RPMI8226 (cell line): ENCODE data around the gene TSPAN1.

Experiments used
- DNase-seq: peaks from one replicate; pipeline ENCODE4 v3.0.0-alpha.2; 2015

TSPAN1 gene, protein sequence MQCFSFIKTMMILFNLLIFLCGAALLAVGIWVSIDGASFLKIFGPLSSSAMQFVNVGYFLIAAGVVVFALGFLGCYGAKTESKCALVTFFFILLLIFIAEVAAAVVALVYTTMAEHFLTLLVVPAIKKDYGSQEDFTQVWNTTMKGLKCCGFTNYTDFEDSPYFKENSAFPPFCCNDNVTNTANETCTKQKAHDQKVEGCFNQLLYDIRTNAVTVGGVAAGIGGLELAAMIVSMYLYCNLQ

DNA sequence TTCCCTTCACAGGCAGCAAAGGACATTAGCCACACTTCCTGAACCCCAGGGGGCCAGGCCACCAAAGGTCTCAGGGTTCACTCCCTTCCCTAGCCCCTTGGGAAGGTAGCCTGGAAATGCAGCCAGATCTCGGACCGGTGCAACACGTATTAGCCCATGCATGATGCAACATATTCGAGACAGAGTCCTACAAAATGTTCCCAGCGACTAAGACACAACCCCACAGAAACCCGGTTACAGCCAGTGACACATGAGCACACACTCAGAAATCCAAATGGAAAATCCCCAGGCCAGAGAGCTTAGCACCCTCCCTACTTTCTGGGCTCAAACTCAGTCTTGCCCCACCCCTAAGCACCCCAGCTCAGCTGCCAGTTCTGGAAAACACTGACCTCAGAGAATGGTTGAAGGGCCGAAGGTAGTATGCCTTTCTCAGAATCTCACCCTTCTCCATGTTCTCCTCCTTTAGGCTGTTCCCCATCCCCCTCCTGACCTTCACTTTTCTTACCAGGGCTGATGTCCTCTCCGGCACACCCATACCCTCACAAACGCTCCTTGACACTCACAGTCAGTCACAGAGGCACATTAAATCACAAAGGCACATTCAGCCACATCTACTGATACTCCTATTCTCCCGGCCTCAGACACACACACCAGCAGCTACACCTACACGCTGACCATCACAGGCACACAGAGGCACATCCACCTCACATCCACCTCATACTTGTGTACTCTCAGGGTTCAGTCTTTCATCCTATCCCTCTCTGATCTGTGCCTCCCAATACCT lies at the start of gene TSPAN1:
Gene TSPAN1, plus strand, starts transcription at position 640 of the 784 bp plus-strand sequence. CDS start 6,021 bp downstream, outside the sequence.
- no peak for DNase-seq

DNA sequence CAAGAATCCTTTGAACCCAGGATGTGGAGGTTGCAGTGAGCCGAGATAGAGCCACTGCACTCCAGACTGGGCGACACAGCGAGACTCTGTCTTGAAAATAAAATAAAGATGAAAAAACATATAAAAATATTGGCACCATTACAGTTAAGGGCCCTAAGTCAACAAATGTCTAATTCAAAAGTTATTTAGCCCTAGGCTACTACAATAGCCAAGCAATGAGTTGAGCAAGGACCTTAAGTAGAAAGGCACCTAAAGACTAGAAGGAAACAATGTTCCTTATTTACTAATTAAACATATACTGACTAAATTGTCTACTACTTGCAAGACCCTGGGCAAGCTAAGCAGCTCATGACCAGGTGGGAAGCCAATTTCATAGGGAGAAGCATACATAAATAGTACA lies 46.5 kb upstream of the TSPAN1 start:
- no peak for DNase-seq

DNA sequence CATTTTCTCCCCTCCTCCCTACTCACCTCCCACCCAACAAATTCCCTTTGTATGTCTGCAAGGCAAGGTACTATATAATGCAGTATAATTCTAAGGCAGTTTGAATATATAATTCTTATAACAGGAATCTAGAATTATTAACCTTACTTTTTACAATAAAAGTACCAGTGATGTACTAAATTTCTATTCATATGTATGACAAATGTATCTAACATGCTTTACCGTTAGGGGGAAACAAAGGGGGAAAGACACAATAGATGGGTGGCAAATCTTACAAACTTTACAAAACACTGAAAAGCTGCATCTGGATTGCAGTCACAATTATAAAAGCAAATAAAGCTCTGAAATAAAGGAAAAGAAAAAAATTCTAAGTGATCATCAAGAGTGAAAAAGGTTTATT lies 44.8 kb upstream of the TSPAN1 start:
- DNase-seq, result peak; percentile 37

DNA sequence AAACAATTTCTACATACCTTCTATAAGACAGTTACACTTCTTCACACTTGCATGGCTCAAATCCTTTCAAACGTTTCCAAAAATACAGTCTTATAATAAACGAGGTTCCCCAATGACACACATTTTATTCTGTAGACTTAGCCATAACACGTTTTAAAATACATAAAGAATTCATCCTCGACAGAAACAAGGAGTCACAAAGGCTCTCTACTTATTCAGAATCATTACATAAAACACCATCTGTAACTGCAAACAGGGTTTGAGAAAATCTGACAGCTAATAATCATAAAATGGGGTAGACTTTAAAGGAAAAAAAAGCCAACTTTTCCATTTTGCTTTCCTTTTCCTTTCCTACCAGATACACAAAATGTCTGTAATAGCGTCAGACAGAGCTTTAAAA lies 44.3 kb upstream of the TSPAN1 start:
- DNase-seq, result no peak

DNA sequence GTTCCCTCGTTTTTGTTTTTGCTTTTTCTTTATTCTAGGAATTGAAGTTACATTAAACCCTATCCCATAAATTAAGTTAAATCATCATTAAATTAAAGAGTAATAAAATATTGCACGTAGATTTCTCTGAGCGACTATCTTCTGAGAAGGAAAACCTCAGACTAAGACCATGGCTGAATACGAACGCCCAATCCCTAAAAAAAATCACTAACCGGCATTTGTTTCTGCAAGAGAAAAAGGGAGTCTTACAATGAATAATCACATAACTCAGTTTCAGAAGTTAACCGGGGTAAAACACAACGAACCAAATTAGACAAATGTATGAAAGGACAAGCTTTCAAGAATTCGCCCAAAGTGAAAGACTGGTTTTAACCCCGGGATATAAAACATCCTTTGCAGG lies 43.8 kb upstream of the TSPAN1 start:
- no peak for DNase-seq

DNA sequence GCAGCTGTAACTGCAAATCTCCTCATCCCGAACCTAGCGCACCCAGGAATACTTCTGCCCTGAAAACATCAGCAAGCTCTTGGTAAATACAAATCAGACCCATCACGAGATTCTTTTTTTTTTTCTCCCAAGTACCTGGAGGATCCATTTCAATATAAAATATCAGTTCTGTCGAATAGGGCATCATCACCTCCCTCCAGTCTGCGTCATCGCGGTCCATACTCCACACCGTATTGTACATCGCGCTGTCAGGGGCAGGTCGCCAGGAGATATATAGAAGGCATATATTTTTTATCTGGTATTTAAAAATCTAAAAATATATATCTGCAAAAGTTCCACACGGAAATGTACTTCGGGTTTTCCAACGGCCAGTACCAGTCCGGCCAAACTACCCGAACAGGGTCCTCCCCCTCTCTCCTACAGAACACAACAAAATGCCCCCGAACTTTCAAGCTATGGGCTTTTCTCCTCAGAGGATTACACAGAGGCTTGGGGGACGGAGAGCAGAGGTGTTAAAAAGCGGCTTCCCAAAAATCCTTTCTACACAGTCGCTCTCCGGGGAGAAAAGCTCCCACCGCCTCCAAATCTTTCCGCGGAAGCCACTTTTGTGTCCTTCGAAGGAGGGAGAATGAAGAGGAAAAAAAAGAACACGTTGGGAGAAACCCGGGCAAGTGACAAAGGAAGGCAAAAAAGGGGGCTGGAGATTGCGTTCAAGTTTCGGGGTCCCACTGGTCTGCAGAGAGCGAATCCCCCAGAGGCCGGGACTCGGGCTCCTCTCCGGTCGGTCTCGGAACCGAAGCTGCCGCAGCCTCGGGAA lies 43.0 kb upstream of the TSPAN1 start:
- DNase-seq, result peak; percentile 74

DNA sequence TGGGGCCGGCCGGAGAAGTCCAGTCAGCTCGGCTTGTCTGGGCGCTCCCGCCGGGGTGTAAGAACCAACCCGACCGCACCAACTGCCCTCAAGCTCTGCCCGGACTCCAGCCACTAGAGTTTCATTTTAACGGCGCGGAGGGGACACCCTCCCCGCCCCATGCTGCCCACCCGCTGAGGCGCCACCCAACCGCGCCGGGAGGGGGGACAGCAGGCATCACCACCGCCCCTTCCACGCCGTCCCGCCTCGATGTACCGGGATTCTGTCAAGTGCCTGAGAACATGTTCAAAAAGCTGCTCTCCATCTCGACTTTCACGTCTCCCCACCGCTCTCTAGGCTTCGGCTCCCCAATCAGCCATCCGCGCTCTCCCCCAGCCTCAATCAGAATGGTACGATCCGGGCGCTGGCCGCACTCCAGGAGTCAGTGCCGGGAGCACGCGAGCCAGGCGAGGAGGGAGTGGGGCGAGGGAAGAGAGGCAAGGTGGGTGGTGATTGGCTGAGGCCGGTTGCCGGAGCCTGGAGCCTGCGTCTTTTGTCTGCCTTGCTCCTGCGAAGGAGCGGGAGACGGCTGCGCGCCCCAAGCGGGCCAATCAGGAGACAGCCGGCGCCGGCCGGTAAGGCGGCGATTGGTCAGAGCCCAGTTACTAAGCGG lies 42.2 kb upstream of the TSPAN1 start, which contains the start of gene PIK3R3:
Gene PIK3R3, minus strand, starts transcription at position 101 of the 652 bp plus-strand sequence. CDS start 677 bp downstream, outside the sequence.
- DNase-seq, result peak; percentile 100

DNA sequence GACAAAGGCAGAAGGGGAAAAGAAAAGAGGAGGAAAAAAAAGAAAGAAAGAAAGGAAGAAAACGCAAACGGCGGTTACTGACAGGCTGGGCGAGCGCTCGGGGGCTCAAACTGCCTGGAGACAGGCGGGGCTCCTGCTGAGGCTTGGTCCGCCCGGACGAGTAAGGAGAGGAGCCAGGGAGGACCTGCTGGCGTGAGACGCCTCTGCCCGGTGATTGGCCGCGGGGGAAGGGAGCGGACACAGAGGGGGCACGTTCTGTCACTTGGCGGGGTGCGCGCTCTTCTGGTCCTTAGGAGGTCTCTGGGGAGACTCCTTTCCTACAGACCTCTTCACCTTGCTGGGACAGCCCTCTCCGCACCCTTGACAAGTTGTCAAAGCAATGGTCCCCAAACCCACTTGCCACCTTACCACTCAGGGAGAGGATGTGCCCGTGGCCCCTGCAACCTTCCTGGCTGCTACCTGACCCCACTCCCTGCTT lies 41.7 kb upstream of the TSPAN1 start:
- DNase-seq, result no peak

DNA sequence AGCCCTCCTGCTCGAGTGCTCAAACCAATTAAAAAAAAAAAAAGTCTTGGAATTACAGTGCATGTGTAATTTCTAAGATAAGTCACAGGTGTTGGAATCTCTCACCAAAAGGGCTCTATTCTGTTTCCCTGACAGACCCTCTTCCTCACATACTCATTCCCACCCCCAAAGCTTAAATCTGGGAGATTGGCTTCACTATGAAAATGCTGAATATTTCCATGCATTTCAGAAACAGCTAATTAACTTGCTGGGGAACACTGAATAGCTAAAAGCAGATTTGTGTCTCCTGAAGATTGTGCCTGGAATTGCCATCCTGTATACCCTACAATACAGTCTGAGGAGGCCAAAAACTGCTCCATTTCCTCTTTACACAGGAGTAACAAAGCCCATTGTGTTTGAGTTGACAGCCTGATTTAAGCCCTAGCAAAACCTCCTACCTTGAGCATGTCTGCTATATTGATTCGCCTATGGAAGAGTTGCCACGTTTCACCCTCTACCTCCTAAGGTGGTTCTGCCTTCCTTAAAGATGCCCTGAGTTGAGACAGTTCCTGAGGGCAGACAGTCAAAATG lies 41.0 kb upstream of the TSPAN1 start:
- DNase-seq, result no peak

DNA sequence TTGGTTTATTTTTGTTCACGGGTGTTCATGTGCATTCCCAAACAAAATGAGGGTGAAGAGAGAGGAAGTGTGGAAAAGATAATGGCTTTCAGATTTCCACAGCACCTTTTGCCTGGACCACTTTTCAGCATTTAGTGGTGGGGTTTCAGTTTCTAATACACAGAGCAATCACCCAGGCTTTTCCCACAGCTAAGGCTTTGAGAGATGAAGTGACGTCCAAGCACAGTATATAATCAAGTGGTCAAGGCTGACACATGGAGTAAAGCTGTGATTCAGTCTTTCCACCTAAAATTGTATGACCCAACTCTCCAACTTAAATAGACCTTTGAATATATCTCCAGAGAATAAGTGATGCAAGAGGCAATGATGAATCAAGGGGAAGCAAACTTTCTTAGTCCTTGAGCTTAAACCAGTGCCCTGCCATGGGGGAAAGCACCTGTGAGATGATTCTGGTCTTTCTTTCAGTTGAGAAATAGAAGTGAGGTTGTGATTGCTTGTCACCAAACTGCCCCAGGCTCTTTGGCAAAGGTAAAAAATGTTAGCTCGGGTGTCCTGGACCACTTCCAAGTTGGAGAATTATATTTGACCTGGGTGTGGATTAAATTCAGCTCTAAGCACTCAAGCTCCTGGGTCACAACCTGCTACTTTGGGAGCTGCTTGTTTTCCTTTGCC lies 40.1 kb upstream of the TSPAN1 start:
- DNase-seq, result peak; percentile 90

DNA sequence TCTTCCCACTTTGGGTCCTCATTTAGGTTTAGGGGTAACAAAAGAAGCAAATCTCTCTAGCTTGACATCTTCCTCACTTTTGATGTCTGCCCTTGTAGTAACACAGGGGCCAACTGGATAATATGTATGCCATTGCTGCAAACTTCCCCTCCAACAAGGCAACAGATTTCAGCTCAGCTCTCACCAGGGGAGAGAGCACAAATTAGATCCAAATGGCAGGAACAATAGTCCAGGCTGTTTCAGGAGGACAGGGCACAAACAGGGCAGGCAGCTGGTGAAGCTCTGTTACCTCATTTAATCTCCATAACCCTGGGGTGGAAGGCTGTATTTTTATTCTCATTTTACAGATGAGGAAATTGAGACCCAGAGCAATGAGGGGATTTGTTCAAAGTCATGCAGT lies 38.2 kb upstream of the TSPAN1 start:
- no peak for DNase-seq

DNA sequence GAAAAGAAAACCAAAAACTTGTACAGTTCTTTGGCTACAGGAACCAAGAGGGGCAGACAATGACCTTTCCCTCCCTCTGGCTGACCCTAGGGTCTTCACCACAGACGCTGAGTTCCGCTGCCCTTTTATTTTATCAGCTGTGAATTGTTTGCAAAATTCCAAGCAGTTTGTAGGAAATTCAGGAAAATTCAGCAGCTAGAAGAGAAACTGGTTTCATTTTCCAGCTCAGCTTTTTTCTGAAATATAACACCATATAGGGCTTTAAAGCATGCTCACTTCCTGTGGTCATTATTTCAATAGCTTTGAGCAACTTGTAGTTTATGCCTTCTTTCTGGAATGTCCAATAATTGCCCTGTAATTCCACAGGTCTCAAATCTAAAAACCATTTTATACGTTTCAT lies 37.0 kb upstream of the TSPAN1 start:
- DNase-seq, result no peak

DNA sequence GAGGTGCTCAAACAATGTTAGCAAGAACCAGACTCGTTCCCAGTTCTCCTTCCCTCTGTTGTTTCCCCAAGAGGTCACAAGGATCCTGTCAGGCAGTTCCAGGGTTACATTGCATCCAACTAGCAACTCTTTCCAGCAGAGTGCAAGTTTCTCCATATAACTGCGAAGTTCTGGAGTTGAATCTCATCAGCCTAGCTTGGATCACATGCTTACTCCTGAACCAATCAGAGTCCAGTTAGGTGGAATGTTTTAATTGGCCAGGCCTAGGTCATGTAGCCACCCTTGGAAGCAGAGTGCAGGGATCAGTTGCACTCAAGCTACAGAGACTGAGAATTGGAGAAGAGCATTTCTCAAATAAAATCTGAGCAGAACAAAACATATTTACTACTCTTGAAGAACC lies 26.6 kb upstream of the TSPAN1 start:
- DNase-seq, result no peak

DNA sequence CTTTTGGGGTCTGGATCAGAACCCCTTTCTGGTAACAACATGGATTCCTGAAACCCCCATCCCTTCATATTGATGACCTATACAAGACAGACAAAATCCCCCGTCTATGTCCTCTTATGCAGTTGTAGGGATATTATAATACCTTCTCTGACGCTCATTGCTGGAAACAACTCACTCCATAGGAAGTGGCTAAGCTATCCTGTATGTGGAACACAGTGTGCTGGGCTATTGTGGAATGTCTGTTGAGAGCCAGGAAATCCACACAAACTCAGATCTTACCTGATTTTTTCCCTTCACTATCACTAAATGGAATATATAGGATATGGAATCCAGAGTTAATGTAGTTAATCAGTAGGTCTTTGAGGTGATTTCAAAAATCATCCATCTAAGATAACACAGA lies 24.8 kb upstream of the TSPAN1 start:
- no peak for DNase-seq

DNA sequence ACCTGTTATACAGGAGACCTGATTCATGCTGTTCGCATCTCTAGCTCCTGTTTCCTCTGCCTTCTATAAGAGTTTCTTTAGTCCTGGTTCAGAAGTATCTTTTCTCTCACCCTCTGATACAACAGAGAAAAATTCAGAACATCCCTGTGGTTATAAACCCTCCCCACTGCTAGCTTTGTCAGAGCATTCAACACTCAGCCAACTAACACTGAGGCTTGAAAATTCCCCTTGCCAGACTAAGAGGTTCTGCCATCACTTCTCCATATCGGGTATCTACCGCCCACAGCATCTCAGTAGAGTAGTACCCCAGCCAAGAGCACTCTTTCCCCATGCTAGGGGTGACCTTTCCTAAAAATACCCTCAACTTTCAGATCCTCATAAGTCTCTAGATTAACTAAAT lies 22.9 kb upstream of the TSPAN1 start:
- DNase-seq, result no peak

DNA sequence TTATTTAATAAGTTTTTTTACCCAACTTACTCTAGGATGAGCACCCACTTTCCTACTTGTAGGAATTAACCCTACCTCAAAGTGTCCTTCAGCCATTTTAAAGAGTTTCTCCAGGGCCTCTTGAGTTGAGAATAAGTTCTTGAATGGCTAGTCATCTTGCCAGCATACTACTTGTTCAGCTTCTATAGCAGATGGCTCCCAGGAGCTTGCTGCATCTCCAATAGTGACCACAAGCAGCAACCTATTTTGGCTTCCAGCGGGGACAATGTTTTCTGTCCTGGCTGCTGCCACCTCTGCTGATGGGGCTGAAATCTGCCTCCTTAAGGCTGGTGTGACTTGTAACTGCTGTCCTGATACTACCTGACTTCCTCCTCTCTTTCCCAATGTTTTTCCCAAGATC lies 21.7 kb upstream of the TSPAN1 start:
- DNase-seq, result peak; percentile 40

DNA sequence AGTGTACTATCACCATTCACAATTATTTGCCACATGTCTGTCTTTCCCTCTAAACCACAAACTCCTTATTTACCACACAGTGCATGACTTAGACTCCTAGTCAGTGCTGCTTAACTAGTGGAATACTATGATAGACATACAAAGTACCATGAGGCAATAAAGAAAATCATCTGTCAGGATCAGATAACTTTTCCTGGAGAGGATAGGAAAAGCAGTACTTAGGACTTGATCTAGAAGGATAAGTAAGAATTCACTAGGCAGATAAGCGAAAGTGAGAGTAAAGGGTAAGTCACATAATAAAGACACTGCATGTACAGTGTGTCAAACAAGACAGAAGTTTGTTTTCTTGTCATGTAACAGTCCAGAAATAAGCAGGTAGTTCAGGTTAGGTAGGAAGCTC lies 21.2 kb upstream of the TSPAN1 start:
- no peak for DNase-seq

DNA sequence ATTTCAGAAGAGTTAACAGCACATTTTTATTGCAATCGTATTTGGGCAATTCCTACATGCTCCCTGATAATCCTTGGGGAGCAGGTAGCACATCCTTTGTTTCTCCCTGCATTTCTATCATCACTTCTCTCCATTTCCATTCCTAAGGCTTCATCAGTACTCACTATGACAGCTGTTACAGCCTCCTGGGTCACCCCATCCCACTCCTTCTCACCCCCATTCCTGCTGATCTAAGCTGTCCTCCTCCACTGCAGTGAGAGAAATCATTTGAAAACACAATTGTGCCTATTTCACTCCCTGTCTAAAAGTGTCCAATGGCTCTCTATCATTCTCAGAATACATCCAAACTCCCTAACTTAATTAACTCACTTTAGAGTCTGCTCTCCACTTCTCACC lies 17.0 kb upstream of the TSPAN1 start:
- DNase-seq, result no peak

DNA sequence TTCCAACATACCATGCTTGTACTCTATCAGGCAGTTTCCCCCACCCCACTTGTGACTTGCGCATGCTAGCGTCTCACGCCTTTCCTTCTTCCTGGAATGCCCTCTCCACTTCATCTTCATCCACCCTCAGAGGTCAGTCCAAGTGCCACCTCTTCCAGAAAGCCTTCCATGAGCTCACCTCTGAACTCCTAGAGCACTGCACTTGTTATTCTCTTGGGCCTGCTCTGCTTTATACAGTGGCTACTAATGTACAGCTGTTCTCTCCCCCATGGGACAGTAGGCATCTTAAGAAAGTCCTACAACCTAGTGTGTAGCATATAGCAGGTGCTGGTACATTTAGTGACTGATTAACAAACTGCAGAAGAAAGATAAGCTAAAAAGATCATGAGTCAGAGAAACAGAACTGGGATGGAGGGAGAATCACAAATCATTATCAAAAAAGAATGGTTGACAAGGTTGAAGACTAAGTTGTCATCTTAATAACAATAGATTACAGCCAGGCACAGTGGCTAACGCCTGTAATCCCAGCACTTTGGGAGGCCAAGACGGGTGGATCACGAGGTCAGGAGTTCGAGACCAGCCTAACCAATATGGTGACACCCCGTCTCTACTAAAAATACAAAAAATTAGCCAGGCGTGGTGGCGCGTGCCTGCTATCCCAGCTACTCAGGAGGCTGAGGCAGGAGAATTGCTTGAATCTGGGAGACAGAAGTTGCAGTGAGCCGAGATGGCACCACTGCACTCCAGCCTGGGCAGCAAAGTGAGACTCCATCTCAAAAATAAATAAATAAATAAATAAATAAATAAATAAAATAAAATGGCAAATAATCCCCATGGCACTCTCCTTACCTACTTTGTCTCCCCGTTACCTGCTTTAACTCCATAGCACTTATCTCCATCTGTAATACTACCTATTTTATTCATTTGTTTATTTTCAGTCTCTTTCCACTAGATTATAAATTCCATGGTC lies 16.3 kb upstream of the TSPAN1 start:
- DNase-seq, result no peak

DNA sequence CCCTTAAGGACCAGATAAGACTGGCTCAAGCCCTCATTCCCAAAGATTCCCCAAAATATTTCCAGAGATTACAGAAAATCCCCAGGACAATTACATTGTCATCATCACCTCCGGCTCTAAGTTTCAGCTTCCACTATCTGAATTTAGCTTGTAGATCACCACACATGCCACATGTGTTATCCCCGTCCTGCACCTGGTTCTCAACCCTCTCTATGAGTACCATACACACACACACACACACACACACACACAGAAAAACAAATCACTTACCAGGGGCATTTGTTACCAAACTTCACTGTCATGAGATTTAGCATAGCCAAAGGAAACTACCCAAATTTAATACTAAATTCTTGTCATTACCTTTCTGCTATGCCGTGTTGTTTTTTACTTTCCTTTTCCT lies 15.4 kb upstream of the TSPAN1 start:
- peak; percentile 71 for DNase-seq

DNA sequence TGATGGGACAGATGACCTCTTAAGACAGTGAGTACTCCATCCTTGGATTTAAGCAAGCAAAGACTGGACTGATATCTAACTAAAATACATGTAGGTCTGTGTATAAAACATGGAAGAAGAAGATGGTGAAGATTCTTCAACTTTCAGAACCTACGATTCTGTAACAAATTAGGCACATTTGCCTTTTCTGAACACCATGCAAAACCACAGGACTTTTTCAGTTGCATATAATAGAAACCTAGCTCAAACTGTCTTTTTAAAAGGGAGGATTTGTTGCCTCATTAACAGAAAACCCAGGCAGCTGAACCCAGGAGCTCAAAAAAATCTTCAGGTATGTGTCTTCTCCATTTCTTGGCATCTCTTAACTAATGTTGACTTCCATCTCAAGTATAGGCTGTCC lies 14.7 kb upstream of the TSPAN1 start:
- DNase-seq, result no peak
